ENCODE results near the gene MYO5A.

MYO5A gene

GRCh38 chr15:52415628-52416027 lies 113.1 kb downstream of the MYO5A start:
- no peak for DNase-seq

- no peak for DNase-seq
These were observed 113.7 kb downstream of the MYO5A start for GRCh38 chr15:52414936-52415335.

- no peak for DNase-seq
These were observed 119.9 kb downstream of the MYO5A start for GRCh38 chr15:52408823-52409222.

- no peak for DNase-seq
These were observed 121.3 kb downstream of the MYO5A start for GRCh38 chr15:52407374-52407773.

- DNase-seq: no peak
These were observed 122.1 kb downstream of the MYO5A start for GRCh38 chr15:52406601-52407000.

GRCh38 chr15:52405856-52406255 lies 122.8 kb downstream of the MYO5A start:
- no peak for DNase-seq

- DNase-seq: no peak
These were observed 131.6 kb downstream of the MYO5A start for GRCh38 chr15:52397118-52397517.

GRCh38 chr15:52394118-52394517 lies 134.6 kb downstream of the MYO5A start:
- no peak for DNase-seq

- no peak for DNase-seq
These were observed 136.5 kb downstream of the MYO5A start for GRCh38 chr15:52392008-52392687.

GRCh38 chr15:52391069-52391468 lies 137.6 kb downstream of the MYO5A start:
- no peak for DNase-seq

- no peak for DNase-seq
These were observed 143.0 kb downstream of the MYO5A start for GRCh38 chr15:52385670-52386069.

GRCh38 chr15:52383100-52383588 lies 145.5 kb downstream of the MYO5A start:
- DNase-seq: no peak

- DNase-seq: no peak
These were observed 146.0 kb downstream of the MYO5A start for GRCh38 chr15:52382647-52383046.

GRCh38 chr15:52379395-52380106 lies 149.1 kb downstream of the MYO5A start:
- DNase-seq: no peak

- no peak for DNase-seq
These were observed 149.8 kb downstream of the MYO5A start for GRCh38 chr15:52378746-52379394.

- DNase-seq: peak; percentile 13
These were observed 158.7 kb downstream of the MYO5A start for GRCh38 chr15:52370010-52370409.

- DNase-seq: no peak
These were observed 159.2 kb downstream of the MYO5A start for GRCh38 chr15:52369455-52369854.

- no peak for DNase-seq
These were observed 159.7 kb downstream of the MYO5A start for GRCh38 chr15:52369030-52369429.

GRCh38 chr15:52368402-52368801 lies 160.3 kb downstream of the MYO5A start:
- no peak for DNase-seq

- peak; percentile 68 for DNase-seq
These were observed 166.2 kb downstream of the MYO5A start for GRCh38 chr15:52362497-52362896.

GRCh38 chr15:52361975-52362494 lies 166.6 kb downstream of the MYO5A start:
- DNase-seq: no peak

GRCh38 chr15:52361494-52361893 lies 167.2 kb downstream of the MYO5A start:
- DNase-seq: no peak

Measured in HCEC 1CT (cell line).